HepG2 (cell line): ENCODE data around the gene DNLZ. TPM values are rescaled to one million over a fixed set of nuclear protein-coding genes. Genes with fewer than 3 reads are reported as not detected.
A peak's percentile ranks its signal among the peaks of the same experiment; 100 is the strongest.

Source experiments
- AHDC1 ChIP-seq: sonication (generic); formaldehyde crosslinking; IDR thresholded peaks from 2 replicates; pipeline ENCODE4 v1.5.1; 2020; ENCODE audit warnings: mild to moderate bottlenecking, missing genetic modification reagents, borderline replicate concordance
- CEBPZ ChIP-seq: IDR thresholded peaks from 2 replicates; pipeline ENCODE4 v1.6.1; 2012; ENCODE audit warnings: low read length, improper control_type of control experiment
- JUND ChIP-seq: sonication (generic); formaldehyde crosslinking; IDR thresholded peaks from 2 replicates; pipeline ENCODE4 v1.8.0; 2022; ENCODE audit warnings: mild to moderate bottlenecking, missing genetic modification reagents
- KLF16 ChIP-seq, 2 experiments: sonication (generic) in 1 of 2; formaldehyde crosslinking in 1 of 2; IDR thresholded peaks; 2 replicates each; pipeline versions ENCODE4 v1.6.1 to v1.8.0; 2016 to 2023; ENCODE audit warnings: missing genetic modification reagents in 2 of 2, missing compliant biosample characterization in 1 of 2
- MED1 ChIP-seq: sonication (generic); formaldehyde crosslinking; IDR thresholded peaks from 2 replicates; pipeline ENCODE4 v1.4.0; 2020; ENCODE audit warnings: missing genetic modification reagents
- NFE2L1 ChIP-seq: sonication (generic); formaldehyde crosslinking; IDR thresholded peaks from 2 replicates; pipeline ENCODE4 v1.4.0; 2020; ENCODE audit warnings: missing genetic modification reagents, mild to moderate bottlenecking, borderline replicate concordance
- RORA ChIP-seq: sonication (generic); formaldehyde crosslinking; IDR thresholded peaks from 2 replicates; pipeline ENCODE4 v1.5.0; 2020; ENCODE audit warnings: mild to moderate bottlenecking, missing genetic modification reagents, moderate library complexity
- SRSF9 ChIP-seq: fragments of 200-400 bp; formaldehyde crosslinking; IDR thresholded peaks from 2 replicates; pipeline ENCODE4 v1.6.1; 2018; ENCODE audit warnings: borderline replicate concordance, mild to moderate bottlenecking, low read depth, low read length; ENCODE audit not compliant: insufficient read depth, poor library complexity, severe bottlenecking
- ZBTB7B ChIP-seq: sonication (generic); formaldehyde crosslinking; IDR thresholded peaks from 2 replicates; pipeline ENCODE4 v1.4.0; 2020; ENCODE audit warnings: missing genetic modification reagents
- ZNF577 ChIP-seq: sonication (generic); formaldehyde crosslinking; IDR thresholded peaks from 2 replicates; pipeline ENCODE4 v1.4.0; 2020; ENCODE audit warnings: mild to moderate bottlenecking, low read depth, missing genetic modification reagents, borderline replicate concordance
- ZXDC ChIP-seq: sonication (generic); formaldehyde crosslinking; IDR thresholded peaks from 2 replicates; pipeline ENCODE4 v1.5.0; 2020; ENCODE audit warnings: mild to moderate bottlenecking, missing genetic modification reagents
- polyA plus RNA-seq, 8 experiments: library from polyadenylated mRNA; depleted of rRNA in 3 of 8; stranded (reverse) in 7 of 8; unstranded in 1 of 8; fragments of >200 nt; fragmentation: Illumina TruSeq in 4 of 8; extraction: Trizol in 4 of 8; gene quantifications; 2 replicates each; pipeline versions ENCODE4 v1.2.1 to v1.2.3, GENCODE V29; 2011 to 2016; ENCODE audit warnings: low read depth in 4 of 8, missing spikeins in 1 of 8, mixed read lengths in 1 of 8; ENCODE audit not compliant: insufficient read depth in 1 of 8
- total RNA-seq, 5 experiments: library from RNA; depleted of rRNA; stranded (reverse); fragments of >200 nt; fragmentation: Illumina TruSeq; extraction: Trizol; gene quantifications; 2 replicates each; pipeline ENCODE4 v1.2.3, GENCODE V29; 2016; ENCODE audit warnings: low read depth in 1 of 5
- TF ChIP-seq, protein P1 (sequence below): IDR thresholded peaks from 2 replicates; pipeline ENCODE4 v1.6.1; 2016
- TF ChIP-seq, protein P2 (sequence below): sonication (generic); formaldehyde crosslinking; IDR thresholded peaks from 2 replicates; pipeline ENCODE4 v1.8.1; 2023; ENCODE audit warnings: mild to moderate bottlenecking, inconsistent platforms, moderate library complexity, missing genetic modification reagents, borderline replicate concordance

The DNLZ gene
- total and polyA plus RNA-seq, 2 of the 13 experiments (the other 11 are each of a cell fraction or from before 2014, with no cell fraction given): 3.4 to 8.0 TPM

DNA sequence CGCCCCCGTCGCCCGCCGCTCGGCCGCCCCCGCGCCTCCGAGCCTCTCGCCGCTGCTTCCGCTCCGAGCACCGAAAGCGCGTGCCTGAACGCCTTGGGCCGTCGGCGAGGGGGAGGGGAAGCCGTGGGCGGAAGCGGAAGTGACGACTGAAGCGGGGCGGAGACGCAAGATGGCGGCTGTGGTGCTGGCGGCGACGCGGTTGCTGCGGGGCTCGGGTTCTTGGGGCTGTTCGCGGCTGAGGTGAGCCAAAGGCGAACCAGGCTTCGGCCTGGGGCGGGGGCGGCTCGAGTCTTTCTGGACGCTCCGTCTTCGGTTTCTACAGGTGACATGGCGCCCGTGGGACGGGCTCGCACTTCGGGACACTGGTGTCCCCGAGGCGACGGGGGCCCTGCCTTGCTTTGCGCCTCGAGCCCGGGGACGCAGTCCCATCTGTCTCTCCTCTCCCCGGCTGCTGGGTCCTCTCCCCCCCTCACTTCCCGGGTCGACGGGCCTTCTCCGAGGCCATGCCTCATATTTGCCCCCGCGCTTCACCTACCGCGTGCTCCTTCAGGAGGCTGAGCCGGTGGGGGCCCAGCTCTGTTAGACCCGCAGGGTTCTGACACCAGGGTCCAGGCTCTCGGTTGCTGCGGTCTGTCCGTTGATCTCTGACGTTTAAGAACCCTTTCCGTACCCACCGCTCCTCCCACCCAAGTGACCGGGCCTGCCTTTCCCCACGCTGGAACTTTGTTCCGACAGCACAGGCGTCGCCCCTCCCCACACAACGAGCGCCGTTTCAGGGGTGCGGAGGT is 47.1 kb upstream of the DNLZ start, which contains the start of the genes ENTR1 and PMPCA (continued):
- TF ChIP-seq AHDC1 (CRISPR knock-in tag): no peak
- TF ChIP-seq, protein P1, sequence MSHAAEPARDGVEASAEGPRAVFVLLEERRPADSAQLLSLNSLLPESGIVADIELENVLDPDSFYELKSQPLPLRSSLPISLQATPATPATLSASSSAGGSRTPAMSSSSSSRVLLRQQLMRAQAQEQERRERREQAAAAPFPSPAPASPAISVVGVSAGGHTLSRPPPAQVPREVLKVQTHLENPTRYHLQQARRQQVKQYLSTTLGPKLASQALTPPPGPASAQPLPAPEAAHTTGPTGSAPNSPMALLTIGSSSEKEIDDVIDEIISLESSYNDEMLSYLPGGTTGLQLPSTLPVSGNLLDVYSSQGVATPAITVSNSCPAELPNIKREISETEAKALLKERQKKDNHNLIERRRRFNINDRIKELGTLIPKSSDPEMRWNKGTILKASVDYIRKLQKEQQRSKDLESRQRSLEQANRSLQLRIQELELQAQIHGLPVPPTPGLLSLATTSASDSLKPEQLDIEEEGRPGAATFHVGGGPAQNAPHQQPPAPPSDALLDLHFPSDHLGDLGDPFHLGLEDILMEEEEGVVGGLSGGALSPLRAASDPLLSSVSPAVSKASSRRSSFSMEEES (CRISPR knock-in tag): peak; percentile 78
- no peak for TF ChIP-seq JUND (CRISPR knock-in tag)
- TF ChIP-seq ZBTB7B: peak; percentile 60; the same call in 1 of the 2 replicates
- no peak for TF ChIP-seq KLF16 (CRISPR knock-in tag; IDR thresholded peaks at IDR 0.05)
- TF ChIP-seq RORA: no peak
- TF ChIP-seq, protein P2, sequence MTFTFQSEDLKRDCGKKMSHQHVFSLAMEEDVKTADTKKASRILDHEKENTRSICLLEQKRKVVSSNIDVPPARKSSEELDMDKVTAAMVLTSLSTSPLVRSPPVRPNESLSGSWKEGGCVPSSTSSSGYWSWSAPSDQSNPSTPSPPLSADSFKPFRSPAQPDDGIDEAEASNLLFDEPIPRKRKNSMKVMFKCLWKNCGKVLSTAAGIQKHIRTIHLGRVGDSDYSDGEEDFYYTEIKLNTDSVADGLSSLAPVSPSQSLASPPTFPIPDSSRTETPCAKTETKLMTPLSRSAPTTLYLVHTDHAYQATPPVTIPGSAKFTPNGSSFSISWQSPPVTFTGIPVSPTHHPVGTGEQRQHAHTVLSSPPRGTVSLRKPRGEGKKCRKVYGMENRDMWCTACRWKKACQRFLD (CRISPR knock-in tag): no peak
- no peak for TF ChIP-seq CEBPZ
- TF ChIP-seq ZXDC (CRISPR knock-in tag): no peak
- TF ChIP-seq MED1 (CRISPR knock-in tag): peak; percentile 55
- no peak for TF ChIP-seq SRSF9
- TF ChIP-seq NFE2L1 (CRISPR knock-in tag): no peak
- no peak for TF ChIP-seq ZNF577 (CRISPR knock-in tag)
